Measurements from ENCODE around the gene SORCS2.
"Not testable (repeated sequence)": the region's sequence is repeated elsewhere in the genome, so short reads cannot be mapped to it uniquely, and the experiment has no call there.

The SORCS2 gene

DNA sequence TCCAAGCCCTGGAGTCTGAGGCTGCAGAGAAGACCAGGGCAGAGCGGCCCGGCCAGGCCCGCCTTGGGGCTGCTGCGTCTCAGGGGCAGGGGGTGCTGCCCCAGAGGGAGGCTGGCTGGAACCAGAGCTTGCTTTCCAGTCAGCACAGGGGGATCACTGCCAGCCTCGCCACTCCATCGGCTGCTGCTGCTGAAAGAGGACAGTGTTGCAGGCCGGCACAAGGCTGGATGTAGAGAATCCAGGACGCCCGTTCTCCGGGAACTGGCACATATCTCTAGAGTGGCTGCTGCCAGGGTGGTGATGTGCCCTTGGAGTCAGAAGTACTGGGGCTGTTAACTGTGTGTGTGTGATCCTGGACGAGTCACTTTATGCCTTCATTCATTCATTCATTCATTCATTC lies 31.9 kb upstream of the SORCS2 start:
- no peak for DNase-seq (ENCODE audit: low read depth, low spot score)

- DNase-seq (ENCODE audit: low read depth, low spot score), result no peak
Observed at GRCh38 chr4:7160951-7161440, 31.3 kb upstream of the SORCS2 start.

GRCh38 chr4:7161721-7162214 lies 30.6 kb upstream of the SORCS2 start:
- DNase-seq (ENCODE audit: low read depth, low spot score), result peak; percentile 10

GRCh38 chr4:7165056-7165873 lies 27.1 kb upstream of the SORCS2 start:
- not testable (repeated sequence) for DNase-seq (ENCODE audit: low read depth, low spot score)

GRCh38 chr4:7165874-7166201 lies 26.5 kb upstream of the SORCS2 start:
- DNase-seq (ENCODE audit: low read depth, low spot score), result no peak

- no peak for DNase-seq (ENCODE audit: low read depth, low spot score)
Observed at GRCh38 chr4:7166237-7166636, 26.1 kb upstream of the SORCS2 start.

DNA sequence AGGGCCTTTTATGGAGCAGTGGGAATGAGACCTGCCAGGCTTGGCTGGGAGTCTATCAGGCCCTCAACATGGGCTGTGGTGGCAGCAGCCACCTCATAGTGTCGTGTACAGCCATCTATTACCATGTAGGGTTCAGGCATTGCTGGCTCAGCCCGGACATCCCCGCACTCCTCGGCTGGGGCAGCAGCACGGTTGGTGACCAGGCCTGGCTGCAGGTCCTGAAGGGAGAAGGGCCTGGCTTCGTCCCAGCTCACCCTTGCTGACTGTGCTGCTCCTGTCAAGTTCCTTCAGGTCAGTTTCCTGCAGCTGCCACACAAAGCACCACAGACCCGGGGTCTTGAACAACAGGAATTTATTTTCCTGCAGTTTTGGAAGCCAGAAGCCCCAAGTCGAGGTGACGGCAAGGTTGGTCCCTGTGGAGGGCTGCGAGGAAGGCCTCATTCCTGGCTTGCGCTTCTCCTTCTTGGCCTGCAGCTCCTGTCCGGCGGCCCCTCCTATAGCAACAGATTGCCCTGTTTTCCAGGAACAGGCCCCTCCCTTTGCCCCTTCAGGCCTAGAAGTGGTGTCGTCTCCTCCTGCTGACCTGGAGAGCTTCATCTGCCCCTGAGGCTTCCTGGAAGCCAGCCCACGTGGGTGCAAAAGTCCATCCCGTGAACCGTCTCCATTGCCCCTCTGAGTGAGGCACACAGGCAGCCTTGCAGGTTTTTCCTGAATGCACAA lies 25.2 kb upstream of the SORCS2 start:
- no peak for DNase-seq (ENCODE audit: low read depth, low spot score)

GRCh38 chr4:7167706-7168105 lies 24.6 kb upstream of the SORCS2 start:
- no peak for DNase-seq (ENCODE audit: low read depth, low spot score)

- no peak for DNase-seq (ENCODE audit: low read depth, low spot score)
Observed at GRCh38 chr4:7168106-7168505, 24.2 kb upstream of the SORCS2 start.

DNA sequence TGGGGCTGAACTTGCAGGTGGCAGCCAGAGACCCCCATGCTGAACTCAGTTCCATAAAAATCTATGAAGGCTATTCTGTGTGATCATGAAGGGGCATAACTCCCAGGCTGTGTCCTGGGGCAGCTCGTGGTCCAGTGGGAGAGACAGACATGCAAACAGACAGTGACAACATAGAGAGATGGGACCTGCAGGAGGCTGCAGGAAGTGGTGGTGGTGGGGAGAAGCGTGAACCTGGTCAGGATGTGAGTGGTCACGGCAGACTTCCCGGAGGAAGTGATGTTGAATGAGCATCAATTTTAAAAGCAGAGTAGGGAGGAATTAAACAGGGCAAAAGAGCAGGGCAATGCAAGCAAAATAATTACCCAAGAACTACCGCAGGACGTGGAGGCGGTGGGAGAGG lies 23.2 kb upstream of the SORCS2 start:
- DNase-seq (ENCODE audit: low read depth, low spot score), result no peak

DNA sequence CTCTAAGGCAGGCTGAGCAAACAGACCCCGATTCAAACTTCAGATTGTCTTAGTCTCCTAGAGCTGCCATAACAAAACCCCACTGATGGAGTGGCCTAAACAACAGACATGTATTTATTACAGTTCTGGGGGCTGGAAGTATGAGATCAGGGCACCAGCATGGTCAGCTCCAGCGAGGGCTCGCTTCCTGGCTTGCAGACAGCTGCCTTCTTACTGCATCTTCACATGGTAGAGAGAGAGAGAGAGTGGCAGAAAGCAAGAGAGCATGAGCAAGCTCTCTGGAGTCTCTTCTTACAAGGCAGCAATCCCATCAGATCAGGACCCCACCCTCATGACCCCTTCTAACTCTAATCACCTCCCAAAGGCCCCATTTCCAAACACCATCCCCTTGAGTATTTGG lies 22.3 kb upstream of the SORCS2 start:
- DNase-seq (ENCODE audit: low read depth, low spot score), result no peak

DNA sequence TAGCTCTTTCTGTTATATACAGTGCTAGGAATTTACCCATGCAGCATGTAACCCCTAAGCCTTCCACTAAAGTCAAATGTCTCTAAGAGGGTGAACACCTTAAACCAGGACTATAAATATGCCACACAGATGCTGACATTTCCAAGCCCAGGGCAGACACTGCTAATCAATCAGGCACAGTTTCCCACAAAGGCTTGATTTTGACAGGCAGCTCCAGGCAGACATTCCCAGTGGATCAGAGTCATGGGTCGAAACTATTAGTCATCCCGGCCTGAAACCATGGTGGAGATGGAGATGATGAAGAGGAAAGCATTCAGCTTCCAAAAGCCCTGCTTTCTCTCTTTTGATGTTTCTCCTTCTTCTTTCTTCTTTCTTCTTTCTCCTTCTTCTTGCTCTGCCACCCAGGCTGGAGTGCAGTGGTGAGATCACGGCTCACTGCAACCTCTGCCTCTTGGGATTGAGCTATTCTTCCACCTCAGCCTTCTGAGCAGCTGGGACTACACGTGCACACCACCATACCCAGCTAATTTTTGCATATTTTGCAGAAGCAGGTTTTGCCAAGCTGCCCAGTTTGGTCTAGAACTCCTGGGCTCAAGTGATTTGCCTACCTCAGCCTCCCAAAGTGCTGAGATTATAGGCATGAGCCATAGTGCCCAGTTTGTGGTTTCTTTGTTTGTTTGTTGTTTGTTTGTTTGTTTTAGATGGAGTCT lies 21.0 kb upstream of the SORCS2 start:
- no peak for DNase-seq (ENCODE audit: low read depth, low spot score)

DNA sequence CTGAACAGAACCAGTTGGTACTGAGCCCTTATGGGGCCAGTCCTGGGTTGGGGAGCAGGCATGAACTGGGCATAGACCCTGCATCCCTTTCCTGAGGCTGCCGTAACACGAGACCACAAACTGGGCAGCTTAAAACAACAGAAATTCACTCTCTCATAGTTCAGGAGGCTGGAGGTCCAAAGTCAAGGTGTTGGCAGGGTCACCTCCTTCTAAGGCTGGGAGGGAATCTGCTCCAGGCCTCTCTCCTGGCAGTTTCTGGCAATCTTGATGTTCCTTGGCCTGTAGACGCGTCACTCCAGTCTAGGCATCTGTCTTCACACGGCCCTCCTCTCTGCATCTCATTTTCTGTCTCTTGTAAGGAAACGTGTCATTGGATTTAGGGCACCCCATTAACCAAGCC lies 19.8 kb upstream of the SORCS2 start:
- DNase-seq (ENCODE audit: low read depth, low spot score), result no peak

DNA sequence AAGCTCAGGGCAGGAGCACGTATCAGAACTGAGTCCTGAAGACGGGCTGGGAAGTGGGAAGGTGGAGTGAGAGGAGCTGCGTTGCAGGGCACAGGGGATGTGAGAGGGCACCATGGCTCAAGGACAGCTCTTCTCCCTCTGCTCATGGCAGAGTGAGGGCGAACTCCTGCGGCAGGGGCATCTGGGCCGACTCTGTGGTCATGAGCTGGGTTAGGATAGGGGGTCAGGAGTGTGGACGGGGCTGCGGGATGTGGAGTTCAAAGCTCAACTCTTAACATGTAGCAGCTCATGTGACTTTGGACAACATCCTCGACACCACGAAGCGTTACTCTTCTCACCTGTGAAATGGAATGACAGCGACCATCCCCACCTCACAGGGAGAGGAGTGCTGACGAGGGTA lies 19.4 kb upstream of the SORCS2 start:
- DNase-seq (ENCODE audit: low read depth, low spot score), result no peak

- no peak for DNase-seq (ENCODE audit: low read depth, low spot score)
Observed at GRCh38 chr4:7173841-7174449, 18.4 kb upstream of the SORCS2 start.

- DNase-seq (ENCODE audit: low read depth, low spot score), result no peak
Observed at GRCh38 chr4:7179158-7179557, 13.2 kb upstream of the SORCS2 start.

DNA sequence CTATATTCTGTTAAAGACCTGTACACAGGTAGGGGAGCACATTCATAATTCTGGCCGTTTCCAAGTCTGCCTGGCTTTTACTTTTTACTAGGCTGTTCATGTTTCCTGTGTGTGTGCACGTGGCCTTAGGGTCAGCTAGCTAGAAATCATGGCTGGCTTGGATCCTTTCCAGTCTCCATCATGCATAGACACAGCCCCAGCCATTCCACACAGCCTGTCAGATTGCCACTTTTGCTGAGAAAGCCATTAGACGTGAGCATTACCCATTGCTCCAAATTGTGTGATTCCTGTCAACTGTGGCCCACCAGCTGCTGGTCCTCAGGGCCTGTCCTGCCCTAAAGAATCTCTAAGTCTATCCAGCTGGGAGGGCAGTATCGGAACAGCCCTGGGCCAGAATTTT lies 11.4 kb upstream of the SORCS2 start:
- DNase-seq (ENCODE audit: low read depth, low spot score), result no peak

DNA sequence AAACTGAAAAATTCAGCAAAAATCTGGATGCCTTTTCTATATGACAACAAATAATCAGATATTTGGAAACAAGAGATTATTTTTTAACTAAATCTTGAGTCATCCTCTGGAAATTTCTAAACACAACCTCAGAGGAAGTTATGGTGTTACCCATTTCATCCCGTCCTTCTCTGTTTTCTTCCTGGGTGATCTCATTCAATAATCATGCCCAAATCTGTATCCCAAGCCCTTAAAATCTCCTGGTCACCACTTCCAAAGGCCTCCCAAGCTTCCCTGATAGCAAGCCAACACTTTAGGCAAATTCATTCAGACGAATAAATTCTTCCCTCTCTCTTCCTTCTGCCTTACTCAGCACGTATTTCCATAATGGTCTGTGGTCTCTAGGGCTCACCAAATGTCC lies 9.7 kb upstream of the SORCS2 start:
- no peak for DNase-seq (ENCODE audit: low read depth, low spot score)

DNA sequence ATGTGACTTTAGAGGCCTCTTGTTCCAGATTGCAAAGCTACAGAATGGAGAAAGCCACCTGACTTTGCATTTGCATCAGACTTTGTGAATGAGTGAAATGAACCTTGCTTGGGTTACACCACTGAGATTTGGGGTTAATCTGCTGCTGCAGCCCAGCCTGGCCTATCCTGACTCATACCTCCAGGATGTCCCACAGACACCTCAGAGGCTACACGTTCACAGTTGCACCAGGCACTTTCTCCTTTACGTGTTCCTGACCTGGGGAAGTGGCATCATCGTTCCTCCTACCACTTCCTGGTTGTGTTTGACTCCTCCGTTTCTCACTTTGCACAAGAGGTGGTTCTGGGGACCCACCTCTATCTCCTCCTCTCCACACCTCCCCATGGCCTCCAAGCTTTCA lies 9.2 kb upstream of the SORCS2 start:
- DNase-seq (ENCODE audit: low read depth, low spot score), result no peak

DNA sequence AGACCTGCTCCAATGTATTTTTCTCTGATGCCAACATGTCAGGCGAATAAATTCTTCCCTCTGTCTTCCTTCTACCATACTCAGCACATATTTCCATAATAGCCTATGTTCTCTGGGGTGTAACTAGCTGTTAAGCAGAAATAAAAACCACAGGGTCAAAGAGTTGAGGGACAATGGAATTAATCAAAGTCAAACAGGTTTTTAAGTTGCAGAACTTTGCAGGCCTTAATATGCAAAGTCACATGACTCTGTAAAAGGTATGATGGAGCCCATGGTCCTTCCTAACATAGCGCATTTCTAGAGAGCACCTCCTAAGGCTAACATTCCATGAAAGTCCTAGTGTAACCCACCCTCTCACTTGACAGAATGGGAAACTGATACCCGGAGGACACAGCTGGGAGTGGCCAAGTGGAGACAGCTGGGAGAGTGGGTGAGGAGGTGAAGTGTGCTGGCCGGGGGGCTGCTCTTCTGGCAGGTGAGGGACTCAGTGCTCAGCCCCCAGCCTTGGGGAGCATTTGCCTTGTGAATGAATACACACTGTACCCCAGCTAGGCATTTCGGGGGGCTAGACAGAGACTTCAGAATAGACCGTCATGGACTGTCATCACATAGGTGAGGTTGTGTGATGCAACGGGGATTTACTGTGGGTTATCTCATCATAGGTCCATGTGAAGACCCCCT lies 8.4 kb upstream of the SORCS2 start:
- DNase-seq (ENCODE audit: low read depth, low spot score), result no peak

- DNase-seq (ENCODE audit: low read depth, low spot score), result no peak
Observed at GRCh38 chr4:7185487-7186030, 6.8 kb upstream of the SORCS2 start.

All from smooth muscle cell of the brain vasculature (primary cell).